Measurements from ENCODE around the gene DAPK3.
"Not testable (repeated sequence)": the region's sequence is repeated elsewhere in the genome, so short reads cannot be mapped to it uniquely, and the experiment has no call there.

The DAPK3 gene

GRCh38 chr19:3954107-3954506 is 16.8 kb downstream of the DAPK3 start:
- DNase-seq (ENCODE audit: low spot score), result no peak

DNA sequence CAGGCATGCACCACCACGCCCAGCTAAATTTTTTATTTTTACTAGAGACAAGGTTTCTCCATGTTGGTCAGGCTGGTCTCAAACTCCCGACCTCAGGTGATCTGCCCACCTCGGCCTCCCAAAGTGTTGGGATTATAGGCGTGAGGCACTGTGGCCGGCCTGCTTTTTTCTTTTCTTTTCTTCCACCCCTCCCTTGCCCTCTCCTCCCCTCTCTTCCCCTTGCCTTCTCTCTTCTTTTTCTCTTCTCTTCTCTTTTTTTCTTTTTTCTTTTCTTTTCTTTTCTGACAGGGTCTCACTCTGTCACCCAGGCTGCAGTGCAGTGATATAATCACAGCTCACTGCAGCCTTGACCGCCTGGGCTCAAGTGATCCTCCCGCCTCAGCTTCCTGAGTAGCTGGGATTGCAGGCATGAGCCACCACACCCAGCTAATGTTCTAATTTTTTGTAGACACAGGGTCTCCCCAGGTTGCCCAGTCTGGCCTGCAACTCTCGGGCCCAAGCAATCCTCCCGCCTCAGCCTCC is 18.1 kb downstream of the DAPK3 start:
- not testable (repeated sequence) for DNase-seq (ENCODE audit: low spot score)

- no peak for DNase-seq (ENCODE audit: low spot score)
These were observed 19.7 kb downstream of the DAPK3 start for GRCh38 chr19:3950871-3951861.

DNA sequence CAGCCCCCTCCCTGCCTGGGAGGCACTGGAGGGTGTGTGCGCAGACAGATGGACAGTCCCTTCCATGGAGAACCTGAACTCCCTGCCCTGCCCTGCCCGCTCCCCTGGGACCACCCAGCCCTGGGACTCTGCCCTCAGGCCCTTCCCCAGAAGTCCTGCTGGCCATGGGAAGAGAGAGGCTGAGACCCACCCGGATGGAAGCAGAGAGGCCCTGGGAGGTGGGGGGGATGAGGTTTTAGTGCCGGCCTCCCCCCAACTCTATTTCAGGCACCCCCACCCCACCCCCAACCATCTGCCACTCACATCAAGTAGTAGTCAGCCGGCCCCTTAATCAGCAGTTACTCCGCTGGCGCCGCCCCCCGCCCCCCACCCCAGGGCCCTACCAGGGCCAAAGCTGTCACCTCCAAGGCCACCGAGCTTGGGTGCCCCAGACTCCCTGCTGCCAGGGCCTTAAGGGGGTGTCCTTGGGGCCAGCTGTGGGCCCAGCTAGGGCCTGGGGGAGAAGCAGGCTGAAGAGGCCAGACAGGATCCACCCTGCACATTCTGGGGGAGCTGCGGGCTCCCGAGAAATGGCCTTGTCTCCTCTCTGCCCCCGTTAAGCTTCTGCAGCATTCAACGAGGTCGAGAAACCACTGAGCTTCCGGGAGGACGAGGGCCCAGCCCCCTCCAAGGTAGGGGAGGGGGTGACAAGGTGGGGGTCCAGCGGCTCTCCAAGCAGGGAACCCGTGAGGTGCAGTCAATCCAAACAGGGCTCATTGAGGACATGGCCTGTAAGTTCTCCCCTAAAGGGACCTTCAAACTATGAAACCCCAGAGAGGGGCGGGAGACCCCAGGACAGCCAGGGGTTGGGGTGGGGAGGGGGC is 20.7 kb downstream of the DAPK3 start:
- DNase-seq (ENCODE audit: low spot score), result no peak

GRCh38 chr19:3949294-3949693 is 21.6 kb downstream of the DAPK3 start:
- no peak for DNase-seq (ENCODE audit: low spot score)

- DNase-seq (ENCODE audit: low spot score), result not testable (repeated sequence)
These were observed 23.5 kb downstream of the DAPK3 start for GRCh38 chr19:3947316-3947933.

GRCh38 chr19:3945838-3946237 is 25.1 kb downstream of the DAPK3 start:
- peak; percentile 67 for DNase-seq (ENCODE audit: low spot score)

- no peak for DNase-seq (ENCODE audit: low spot score)
These were observed 26.7 kb downstream of the DAPK3 start for GRCh38 chr19:3944018-3944721.

GRCh38 chr19:3942790-3943409 is 28.0 kb downstream of the DAPK3 start:
- no peak for DNase-seq (ENCODE audit: low spot score)

GRCh38 chr19:3938300-3938950 is 32.5 kb downstream of the DAPK3 start:
- DNase-seq (ENCODE audit: low spot score), result not testable (repeated sequence)

DNA sequence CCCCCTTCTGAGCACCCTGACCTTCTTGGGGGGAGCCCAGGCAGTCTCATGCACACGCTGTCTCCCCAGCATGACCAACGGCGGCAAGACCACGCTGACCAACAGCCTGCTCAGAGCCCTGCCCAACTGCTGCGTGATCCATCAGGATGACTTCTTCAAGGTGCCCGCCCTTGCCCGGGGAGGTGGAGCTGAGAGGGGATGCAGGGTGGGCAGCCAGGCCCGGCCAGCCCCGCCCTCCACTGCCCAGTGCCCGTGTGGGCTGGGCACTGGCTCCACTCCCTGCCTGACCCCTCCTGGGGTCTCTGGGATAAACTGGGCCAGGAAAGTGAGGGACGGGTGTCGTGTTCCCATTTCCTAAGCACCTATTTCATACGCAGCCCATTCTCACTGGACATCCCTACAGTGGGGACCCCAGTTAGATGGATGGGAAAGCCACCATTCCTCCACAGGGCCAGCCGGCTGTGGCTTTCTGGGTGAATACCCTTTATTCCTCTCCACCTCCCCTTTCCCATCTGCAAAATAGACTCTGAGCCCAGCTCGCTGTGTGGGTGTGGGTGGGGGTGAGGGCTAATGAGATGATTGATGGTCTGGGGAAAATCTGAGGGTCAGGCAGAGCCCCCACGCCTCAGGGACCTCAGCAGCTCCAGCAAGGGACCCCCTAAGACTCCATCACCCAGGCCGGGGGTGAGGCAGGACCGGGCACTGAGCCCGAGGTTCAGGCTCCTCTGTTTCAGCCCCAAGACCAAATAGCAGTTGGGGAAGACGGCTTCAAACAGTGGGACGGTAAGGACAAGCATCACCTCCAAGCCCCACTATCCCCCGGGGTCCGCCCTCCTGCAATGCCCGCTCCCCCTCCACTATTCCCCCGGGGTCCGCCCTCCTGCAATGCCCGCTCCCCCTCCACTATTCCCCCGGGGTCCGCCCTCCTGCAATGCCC is 34.1 kb downstream of the DAPK3 start:
- no peak for DNase-seq (ENCODE audit: low spot score)

- DNase-seq (ENCODE audit: low spot score), result no peak
These were observed 37.7 kb downstream of the DAPK3 start, which contains the start of gene NMRK2 for GRCh38 chr19:3932931-3933810. Gene NMRK2 (plus strand): TSS chr19:3933069. CDS start chr19:3933672, 603 bp downstream.

- no peak for DNase-seq (ENCODE audit: low spot score)
These were observed 39.9 kb downstream of the DAPK3 start for GRCh38 chr19:3931041-3931440.

DNA sequence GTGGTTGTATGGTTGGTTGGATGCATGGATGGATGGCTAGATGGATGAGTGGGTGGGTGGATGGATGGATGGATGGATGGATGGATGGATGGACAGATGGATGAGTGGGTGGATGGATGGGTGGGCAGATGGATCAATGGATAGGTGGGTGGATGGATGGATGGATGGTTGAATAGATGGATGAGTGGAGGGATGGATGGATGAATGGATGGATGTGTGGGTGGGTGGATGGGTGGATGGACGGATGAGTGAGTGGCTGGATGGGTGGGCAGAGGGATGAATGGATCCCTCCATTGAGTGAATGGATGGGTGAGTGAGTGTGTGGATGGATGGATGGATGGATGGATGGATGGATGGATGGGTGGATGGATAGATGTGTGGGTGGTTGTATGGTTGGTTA is 47.0 kb downstream of the DAPK3 start:
- no peak for DNase-seq (ENCODE audit: low spot score)

GRCh38 chr19:3923096-3923758 is 47.7 kb downstream of the DAPK3 start:
- DNase-seq (ENCODE audit: low spot score), result no peak

GRCh38 chr19:3919793-3920192 is 51.1 kb downstream of the DAPK3 start:
- no peak for DNase-seq (ENCODE audit: low spot score)

DNA sequence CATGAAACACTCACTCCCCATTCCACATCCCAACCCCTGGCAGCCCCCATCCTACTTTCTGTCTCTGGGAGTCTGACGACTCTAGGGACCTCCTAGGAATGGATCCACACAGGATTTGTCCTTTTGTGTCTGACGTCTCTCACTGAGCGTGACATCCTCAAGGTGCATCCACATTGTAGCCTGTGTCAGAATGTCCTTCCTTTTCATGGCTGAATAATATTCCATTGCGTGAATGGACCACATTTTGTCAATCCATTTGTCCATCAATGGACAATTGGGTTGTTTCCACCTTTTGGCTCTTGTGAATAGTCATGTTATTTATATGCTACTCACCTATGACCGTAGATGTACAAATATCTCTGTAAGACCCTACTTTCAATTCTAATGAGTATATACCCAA is 54.9 kb downstream of the DAPK3 start:
- no peak for DNase-seq (ENCODE audit: low spot score)

- no peak for DNase-seq (ENCODE audit: low spot score)
These were observed 56.7 kb downstream of the DAPK3 start for GRCh38 chr19:3914199-3914598.

Measured in AG08396 (cell line).